NCI-H2227 (cell line): Measurements from ENCODE around the gene KANK2.
"Not testable (repeated sequence)": the region's sequence is repeated elsewhere in the genome, so short reads cannot be mapped to it uniquely, and the experiment has no call there.

Source experiments
- DNase-seq: peaks from one replicate; lab custom pipeline; 2025; ENCODE audit not compliant: unreplicated experiment; lab: John Stamatoyannopoulos, UW

The KANK2 gene

DNA sequence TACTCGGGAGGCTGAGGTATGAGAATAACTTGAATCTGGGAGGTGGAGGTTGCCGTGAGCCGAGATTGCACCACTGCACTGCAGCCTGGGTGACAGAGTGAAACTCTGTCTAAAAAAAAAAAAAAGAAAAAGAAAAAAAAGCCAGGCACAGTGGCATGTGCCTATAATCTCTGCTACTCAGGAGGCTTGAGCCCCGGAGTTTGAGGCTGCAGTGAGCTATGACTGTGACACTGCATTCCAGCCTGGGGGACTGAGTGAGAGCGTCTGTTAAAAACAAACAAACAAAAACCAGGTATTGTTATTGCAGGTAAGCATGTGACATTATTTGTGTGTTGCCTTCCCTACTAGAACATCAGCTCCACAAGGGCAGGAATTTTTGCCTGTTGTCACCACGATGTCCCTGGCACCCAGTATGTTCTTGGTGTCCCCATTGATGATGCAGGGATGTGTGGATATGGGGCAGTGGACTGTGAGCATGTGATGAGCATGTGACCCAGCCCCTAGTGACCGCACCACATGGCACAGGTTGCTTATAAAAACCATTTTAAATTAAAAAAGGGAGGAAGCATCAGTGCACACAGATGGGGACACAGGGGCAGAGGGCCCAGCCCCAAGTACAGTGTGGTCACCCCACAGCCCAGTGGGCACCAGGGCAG is 1.6 kb upstream of the KANK2 start:
- no peak for DNase-seq

DNA sequence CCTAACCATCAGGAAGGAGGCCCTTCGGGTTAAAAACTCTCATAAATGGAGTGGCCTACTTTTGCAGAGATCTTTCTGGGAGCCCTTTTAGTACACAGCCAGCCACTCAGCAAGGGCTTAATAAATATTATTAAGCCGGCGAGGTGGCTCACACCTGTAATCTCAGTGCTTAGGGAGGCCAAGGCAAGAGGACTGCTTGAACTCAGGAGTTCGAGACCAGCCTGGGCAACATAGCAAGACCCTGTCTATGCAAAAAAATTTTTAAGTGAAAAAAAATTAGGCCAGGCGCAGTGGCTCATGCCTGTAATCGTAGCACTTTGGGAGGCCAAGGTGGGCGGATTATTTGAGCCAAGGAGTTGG is 810 bp upstream of the KANK2 start:
- DNase-seq: no peak

DNA sequence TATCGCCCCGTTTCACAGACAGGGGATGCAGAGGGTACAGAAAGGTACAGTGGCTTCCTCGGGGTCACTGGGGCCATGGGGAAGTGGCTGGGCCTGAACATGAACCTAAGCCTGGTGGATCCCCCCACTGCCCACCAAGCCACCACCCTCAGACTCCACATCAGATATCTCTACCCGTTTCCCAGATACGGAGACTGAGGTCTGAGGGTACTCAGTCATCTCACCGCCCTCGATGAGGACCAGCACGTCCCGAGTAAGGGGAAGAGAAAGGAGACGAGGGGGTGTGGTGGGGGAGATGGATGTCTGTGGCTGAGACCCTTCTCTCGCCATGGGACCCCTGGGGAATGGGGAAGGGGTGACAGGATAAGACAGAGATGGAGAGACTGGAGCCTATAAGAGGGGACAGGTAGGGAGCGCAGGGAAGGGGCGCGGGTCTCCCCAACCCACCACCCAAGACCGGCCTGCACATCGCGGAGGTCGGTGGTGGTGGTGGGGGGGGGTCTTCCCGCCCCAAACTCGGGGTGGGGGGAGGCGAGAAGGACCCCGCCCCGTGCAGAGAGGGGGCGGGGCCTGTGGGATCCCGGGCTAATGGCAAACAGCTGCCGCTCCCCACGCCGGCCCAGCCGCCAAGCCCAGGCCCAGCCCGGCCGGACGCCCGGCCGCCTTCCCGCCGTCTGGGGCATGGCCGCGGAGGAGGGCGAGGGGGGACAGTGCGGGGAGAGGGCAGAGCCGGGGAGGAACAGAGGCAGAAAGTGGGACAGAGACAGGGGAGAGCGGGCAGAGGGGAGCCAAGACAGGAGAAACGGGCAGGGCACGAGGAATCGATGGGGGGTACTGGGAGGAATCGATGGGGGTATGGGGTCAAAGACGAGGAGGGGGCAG is 698 bp downstream of the KANK2 start:
- peak; percentile 47 for DNase-seq

DNA sequence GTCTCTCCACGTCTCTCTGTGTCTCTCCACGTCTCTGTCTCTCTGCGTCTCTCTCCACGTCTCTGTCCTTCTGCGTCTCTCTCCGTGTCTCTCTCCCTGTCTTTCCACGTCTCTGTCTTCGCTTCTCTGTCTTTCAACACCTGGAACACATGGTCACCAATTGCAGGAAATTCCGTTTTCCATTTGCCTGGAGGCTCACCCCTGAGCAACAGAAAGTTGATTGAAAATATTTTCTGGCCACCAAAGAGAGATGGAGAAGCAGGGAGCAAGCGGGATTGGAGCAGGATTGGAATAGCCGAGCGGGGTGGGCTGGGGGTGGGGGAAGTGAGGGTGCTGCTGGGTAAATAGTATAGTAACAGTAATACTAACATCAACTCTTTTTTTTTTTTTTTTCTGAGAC is 1.7 kb downstream of the KANK2 start:
- DNase-seq: no peak

DNA sequence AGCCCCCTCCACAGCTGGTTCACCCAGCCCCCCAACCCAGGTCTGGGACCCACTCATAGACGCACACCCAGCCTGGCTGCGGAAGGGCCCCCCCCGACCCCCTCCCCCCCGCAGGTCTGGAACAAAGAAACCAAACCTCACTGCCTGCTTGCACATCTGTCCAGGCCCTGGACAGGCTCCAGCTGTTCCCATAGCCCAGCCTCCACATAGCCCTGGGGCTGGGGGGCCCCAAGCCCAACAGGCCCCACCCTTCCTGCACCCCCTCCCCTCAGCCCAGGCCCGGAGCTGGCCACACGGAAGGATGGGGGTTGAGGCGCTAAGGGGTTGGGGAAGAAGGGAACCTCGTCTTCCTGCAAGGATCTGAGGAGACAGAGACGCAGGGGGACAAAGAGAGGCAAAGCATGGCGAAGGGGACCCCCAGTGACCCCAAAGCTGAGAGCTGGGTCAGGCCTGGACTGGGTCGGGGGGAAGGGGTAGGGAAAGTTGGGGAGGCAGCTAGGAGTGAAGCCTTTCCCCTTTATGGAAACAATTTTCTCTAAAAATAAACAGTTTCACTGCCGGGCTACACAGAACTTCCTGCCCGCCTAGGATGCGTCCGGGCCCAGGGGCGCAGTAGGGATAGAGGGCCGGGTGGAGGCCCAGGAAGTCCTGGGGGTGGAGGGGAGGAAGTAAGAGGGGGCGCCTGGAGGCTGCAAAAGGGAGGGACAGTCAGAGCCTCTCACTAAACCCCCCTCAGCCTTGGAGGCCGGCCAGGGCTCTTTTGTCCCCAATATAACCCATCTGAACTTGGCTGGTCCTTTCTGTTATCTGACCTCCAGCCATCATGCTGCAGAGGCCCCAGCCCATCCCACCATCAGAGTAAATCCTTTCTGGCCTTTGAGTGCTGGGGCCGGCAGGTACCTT is 2.4 kb downstream of the KANK2 start:
- no peak for DNase-seq

DNA sequence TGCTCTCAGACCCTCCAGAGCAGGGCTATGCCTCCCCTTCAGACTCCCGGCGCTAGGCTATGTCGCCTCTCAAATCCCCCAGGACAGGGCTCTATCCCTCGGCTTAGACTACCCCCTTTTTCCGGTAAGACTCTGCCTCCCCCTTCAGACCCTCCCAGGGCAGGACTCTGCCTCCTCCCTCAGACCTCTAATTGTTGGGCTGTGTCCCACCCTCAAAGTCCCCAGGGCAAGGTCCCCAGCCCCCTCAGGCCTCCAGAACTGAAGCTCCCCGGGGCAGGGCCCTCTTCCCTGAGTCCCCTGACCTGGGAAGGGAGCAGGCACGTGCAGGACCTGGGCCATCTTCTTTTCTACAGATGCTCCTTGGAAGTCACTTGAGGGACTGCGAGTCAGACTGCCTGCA is 3.2 kb downstream of the KANK2 start:
- DNase-seq: no peak

DNA sequence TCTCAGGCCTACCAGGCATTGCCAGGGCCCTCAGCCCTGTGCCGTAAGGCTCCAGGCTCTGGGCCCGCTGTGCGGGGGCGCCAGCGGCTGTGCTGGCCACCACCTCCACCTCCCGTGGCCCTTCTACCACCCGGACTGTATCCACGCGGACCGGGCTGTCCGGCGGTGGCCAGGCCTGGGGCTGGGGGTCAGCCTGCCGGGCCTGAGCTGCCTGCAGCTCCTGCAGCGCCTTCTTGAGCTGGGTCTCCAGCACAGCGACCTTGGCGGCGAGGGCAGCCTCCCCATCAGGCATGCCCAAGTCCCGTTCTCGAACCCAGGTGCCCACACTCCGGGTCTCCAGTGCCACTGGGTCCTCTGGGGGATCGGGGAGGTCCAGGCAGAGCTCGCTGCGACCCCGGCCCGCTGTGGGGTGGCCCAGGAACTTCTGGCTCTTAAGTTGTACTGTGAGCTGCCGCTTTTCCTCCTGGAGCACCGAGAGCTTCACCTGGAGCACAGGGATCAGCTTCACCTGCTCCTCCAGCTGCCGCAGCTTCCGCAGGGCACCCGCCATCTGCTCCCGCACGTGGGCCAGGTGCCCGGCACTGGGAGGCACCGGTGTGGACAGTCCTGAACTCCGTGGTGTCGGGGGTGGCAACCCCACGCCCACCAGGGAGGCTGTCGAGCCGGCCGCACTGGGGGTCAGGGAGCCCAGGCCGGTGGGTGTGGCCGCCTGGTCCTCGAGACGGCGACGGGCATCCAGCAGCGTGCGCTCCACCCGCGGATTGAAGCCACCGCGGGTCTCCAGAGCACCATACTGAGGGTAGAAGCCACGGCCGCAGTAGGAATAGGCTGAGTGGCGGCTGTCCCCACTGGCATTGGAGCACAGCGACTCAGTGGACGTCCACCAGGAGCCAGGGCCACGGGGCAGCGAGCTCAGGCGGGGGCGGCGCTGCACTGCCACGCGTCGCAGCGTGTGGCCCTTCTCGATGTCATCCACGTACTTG is 4.1 kb downstream of the KANK2 start:
- DNase-seq: no peak

DNA sequence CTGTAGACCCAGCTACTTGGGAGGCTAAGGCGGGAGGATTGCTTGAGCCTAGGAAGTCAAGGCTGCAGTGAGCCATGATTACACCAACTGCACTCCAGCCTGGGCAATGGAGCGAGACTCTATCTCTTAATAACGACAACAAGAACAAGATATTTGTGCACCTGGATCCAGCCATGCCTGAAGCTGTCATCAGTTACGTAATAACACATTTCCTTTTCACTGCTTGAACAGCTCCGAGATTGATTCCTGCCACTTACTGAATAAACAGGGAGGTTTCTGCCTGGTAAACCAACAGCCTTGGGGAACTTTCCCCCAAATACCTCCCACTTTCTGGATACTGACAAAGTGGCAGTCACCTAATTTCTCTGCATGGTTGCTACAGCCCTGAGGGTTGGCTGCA is 5.4 kb downstream of the KANK2 start:
- no peak for DNase-seq

DNA sequence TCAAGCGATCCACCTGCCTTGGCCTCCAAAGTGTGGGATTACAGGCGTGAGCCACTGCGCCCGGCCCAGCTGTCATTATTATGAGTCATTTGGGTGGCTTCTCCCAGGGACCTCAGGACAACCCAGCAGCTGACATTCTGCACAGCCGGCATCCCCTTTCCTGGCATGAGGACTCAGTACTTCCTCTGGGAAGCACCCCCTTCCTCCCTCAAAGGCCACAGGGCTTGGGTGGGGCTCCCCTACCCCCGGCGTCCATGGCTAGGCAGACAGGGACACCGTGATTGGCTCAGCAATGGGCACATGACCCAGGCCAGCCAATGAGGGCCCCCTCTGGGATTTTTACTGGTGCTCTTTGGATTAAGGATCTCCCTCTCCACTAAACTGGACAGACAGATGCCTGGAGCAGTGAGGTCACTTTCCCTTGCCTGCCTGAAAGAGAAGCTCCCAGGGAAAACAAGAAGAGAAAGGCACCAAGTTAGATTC is 6.0 kb downstream of the KANK2 start:
- no peak for DNase-seq

DNA sequence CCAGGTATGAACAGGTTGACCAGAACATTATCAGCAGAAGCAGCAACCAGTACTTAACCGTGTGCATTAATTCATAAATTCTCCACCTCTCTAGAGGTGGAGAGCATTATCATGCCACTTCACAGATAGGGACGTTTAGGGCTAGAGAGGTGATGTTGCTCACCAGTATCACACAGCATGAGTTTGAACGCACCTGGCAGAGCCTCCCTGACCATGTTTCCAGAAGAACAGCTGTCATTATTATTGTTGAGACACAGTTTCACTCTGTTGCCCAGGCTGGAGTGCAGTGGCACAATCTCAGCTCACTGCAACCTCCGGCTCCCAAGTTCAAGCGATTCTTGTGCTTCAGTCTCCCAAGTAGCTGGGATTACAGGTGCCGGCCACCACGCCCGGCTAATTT is 6.8 kb downstream of the KANK2 start:
- DNase-seq: no peak

DNA sequence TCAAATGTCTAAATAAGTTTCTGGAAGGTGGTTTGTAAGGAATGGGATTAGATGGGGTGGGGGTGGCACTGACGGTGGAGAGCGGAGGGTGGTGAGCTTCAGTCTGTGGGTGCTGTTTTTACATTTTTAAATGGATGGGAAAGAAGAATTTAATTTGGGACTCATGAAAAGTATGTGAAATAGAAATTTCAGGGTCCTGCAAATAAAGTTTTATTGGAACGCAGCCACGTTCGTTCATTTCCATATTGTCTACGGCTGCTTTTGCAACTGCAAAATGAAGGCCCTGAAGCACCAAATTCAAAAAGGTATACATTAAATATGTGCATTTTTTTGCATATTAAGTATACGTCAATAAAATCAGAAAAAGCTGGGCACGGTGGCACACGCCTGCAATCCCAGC is 9.9 kb downstream of the KANK2 start:
- no peak for DNase-seq

DNA sequence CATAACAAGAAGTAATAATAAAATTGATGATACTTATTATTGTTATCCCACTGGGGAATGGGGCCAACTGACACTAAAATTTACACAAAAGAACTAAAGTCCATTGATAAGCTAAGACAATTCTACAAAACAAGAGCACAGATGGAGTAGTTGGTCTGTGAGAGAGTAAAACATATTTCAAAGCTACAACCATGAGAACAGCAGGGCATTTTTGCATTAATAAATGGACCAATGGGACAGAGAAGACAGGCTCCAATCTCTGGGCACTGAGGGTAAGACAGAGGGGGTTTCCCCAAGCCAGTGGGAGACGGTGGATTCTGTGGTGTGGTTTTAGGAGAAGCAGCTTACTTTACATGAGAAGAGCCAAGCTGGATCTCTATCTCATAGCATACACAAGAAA is 14.4 kb downstream of the KANK2 start:
- DNase-seq: no peak

DNA sequence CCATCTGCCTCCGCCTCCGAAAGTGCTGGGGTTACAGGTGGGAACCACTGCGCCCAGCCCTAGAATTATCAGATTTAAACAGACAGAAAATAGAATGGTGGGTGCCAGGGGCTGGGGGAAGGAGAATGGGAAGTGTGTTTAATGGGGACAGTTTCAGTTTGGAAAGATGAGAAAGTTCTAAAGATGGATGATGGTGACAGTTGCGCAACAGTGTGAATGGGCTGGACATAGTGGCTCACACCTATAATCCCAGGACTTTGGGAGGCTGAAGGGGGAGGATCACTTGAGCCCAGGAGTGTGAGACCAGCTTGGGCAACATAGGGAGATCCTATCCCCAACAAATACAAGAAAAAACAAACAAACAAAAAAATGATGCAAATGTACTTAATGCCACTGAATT is 15.9 kb downstream of the KANK2 start:
- no peak for DNase-seq

DNA sequence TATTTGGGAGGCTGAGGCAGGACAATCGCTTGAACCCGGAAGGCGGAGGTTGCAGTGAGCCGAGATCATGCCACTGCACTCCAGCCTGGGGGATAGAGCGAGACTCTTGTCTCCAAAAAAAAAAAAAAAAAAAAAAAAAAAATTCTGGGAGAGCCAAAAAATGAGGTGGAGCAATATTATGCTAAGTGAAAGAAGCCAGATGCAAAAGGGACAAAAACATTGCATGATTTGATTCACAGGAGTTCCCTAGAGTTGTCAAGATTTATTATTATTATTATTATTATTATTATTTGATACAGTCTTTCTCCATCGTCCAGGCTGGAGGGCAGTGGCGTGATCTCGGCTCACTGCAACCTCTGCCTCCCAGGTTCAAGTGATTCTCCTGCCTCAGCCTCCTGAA is 16.4 kb downstream of the KANK2 start:
- DNase-seq: not testable (repeated sequence)

DNA sequence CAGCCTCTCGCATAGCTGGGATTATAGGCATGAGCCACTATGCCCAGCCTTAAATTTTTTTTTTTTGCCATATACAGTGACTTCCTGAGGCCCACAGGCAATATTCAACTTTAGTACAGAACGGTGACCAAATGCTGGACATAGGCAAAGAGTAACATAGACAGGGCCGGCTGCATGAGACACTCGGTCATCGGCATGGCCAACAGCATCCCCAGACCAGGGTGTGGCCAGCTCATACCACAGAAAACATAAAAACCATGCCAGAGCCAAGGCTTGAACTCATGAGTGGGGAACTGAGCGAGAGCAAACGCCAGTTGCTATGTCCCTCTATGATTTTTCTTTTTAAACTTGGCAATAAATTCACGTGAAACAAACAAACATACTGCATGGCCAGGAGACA is 17.0 kb downstream of the KANK2 start:
- no peak for DNase-seq

DNA sequence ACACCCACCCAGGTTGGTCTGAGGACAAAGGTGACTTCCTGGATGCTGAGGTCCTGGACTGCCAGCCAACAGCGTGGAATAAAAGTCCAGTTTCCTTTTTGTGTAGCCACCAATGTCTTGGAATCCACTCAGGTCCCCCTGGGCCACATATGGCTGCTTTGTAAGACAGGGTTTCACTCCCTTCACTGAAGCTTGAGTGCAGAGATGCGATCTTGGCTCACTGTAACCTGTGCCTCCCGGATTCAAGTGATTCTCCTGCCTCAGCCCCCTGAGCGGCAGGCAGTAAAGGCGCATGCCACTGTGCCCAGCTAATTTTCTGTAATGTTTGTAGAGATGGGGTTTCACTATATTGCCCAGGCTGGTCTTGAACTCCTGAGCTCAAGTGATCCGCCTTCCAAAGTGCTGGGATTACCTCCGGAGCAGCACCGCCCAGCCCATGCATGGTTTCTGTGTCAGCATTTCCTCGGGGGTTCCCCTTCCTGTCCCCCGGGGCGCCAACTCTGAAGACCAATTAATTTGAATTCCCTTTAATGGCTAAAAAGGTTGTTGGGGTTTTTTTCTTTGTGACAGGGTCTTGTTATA is 17.5 kb downstream of the KANK2 start:
- DNase-seq: no peak

DNA sequence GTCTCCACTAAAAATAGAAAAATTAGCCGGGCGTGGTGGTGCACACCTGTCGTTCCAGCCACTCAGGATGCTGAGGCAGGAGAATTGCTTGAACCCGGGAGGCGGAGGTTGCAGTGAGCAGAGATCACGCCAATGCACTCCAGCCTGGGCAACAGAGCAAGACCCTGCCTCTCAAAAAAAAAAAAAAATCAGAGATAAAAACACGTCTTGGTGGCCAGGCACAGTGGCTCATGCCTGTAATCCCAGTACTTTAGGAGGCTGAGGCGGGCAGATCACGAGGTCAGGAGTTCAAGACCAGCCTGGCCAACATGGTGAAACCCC is 18.2 kb downstream of the KANK2 start:
- not testable (repeated sequence) for DNase-seq

DNA sequence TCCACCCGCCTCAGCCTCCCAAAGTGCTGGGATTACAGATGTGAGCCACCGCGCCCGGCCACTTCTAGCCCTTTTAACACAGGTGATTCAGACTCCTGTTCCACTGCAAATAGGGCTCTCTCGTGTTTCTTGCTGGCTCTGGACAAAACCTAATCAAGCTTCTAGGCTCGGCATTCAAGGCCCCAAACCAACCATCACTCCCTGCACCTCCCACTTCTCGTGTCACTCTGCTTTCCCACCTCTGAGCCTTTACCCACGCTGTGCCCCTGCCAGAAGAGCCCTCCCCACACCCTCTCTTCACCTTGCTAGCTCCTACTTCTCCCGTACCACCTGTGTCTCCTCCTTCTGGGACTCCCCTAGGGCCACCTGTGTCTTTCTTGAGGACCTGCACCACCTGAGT is 19.8 kb downstream of the KANK2 start:
- no peak for DNase-seq

DNA sequence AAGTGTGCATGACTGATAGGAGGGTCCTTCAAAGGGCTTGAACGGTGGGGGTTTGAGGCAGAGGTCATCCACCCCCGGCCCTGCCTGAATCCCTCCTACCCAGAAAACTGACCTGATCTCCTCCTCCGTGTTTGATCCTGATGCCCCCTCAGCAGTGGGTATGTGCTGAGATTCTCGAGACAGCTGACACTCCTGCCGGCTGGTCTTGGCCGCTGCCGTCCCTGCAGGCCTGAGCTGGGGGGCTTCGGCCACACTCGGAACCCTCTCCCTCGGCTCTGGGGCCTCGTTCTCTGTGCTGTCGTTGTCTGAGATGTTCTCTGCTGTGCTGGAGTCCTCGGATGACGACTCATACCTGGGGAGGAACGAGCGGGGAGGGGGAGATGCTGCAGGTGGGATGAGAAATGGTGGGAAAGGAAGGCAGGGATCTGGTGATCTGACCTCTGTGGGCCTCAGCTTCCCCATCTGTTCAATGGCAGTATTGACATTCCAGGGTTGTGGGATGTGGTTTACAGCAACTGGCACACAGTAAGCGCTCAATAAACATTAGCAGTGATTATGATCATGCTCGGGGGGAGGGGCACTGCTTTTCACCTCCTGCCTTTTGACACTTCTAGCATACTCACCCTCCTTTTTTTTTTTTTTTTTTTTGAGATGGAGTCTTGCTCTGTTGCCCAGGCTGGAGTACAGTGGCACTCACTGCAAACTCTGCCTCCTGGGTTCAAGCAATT is 20.7 kb downstream of the KANK2 start:
- no peak for DNase-seq

DNA sequence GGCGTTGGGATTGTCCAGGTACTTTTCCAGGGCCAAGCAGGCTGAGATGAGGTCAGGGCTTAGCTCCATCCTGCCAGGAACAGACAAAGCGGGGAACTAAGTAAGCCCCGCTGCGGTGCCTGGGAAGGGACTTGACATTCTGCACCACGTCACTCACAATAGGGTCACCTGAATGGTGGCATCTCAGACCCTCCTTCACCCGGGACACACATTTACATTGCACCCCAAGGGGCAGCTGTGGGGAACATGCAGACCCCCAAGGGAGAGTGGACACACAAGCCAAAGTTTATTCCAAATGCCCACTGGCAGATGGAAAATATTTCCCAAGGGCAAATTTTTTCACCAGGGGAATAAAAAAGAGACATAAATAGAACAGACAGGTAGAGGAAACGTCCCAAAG is 21.4 kb downstream of the KANK2 start:
- DNase-seq: no peak
